Measurements from ENCODE around the gene TULP4.

GRCh38 chr6:158507174-158507573 lies 194.9 kb downstream of the TULP4 start:
- no peak for TF ChIP-seq POLR2AphosphoS5 (IDR thresholded peaks at IDR 0.05; ENCODE audit: borderline replicate concordance, low read depth, low read length)
- TF ChIP-seq EZH2 (IDR thresholded peaks at IDR 0.05), result no peak
- no peak for TF ChIP-seq FOXP2 (optimal IDR thresholded peaks at IDR 0.05; ENCODE audit: control extremely low read depth, extremely low read length, insufficient read depth)

Measured in SK-N-MC (cell line).